HG02973 (cell line): ENCODE measurements around the gene ACTR3C.
"Not testable (repeated sequence)": the region's sequence is repeated elsewhere in the genome, so short reads cannot be mapped to it uniquely, and the experiment has no call there.

Experiments used
- ATAC-seq: cut with Tn5 transposase; IDR thresholded peaks from one replicate; pipeline ENCODE4 v1.9.1; 2021; ENCODE audit warnings: moderate library complexity; ENCODE audit not compliant: unreplicated experiment

The ACTR3C gene

GRCh38 chr7:150285849-150286754, 37.2 kb downstream of the ACTR3C start:
- ATAC-seq = not testable (repeated sequence)

DNA sequence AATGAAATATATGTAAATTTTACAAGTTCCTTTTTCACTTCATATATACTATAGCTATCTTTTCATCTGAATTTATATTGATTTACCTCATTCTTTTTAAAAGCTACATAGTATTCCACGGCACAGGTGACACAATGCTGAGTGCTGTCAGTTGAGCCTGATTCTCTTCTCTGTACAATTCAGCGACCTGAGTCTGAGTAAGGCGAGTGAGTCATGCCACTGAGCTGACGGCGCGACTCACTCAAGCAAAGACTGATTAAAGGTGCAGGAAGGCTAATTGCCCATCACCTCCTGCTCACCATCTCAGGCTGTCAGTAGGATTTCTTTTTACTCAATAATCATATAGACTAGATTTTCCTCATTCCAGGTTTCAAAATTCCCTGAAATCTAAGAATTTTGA, 39.7 kb downstream of the ACTR3C start:
- ATAC-seq = not testable (repeated sequence)

- ATAC-seq = not testable (repeated sequence)
These were observed 40.2 kb downstream of the ACTR3C start for GRCh38 chr7:150283111-150283510.

- not testable (repeated sequence) for ATAC-seq
These were observed 41.5 kb downstream of the ACTR3C start for GRCh38 chr7:150281681-150282403.

DNA sequence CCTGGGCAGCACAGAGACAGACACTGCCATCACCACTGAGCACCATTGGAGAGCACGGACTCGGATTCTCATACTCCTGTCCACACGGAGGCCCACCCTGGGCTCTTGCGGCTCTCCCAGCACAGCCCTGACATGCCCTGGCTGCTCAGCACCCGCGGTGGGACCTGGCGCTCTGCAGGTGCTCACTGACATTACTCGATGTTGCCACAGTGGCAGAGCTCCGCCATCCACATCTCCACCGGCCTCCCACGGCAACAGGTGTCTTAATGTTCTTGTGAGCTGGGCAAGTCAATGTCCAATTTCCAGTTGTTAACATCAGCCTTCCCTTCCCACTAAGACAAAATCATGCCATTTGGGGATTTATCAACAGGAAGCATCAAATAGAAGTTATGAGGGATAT, 45.0 kb downstream of the ACTR3C start:
- ATAC-seq = not testable (repeated sequence)

DNA sequence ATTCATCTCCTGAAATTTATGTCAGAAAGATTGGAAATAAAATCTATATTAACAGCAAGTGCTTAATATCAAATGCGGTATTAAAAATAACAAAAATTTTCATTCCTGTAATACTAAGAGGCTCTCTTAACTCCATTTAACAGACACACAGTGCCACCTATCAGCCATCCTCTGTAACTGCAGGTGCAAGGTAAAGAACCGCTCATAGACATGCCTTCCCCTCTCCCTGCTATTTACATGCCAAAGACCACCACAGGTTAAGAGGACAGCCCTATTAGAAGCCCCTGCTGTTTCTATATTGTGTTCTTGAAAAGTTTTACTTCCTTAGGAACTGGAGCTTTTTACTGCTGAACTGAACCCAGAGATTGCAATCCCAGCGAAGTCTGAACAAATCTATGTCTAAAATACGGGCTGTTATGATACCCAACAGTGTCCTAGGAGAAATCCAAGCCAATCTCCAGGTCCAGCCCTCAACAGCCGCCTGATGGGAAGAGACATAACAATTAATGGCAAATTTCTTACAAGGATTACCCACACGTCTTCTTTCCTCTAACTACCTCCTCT, 47.1 kb downstream of the ACTR3C start:
- ATAC-seq = not testable (repeated sequence)

GRCh38 chr7:150271898-150272297, 51.4 kb downstream of the ACTR3C start:
- not testable (repeated sequence) for ATAC-seq

- not testable (repeated sequence) for ATAC-seq
These were observed 53.1 kb downstream of the ACTR3C start for GRCh38 chr7:150270101-150270824.

DNA sequence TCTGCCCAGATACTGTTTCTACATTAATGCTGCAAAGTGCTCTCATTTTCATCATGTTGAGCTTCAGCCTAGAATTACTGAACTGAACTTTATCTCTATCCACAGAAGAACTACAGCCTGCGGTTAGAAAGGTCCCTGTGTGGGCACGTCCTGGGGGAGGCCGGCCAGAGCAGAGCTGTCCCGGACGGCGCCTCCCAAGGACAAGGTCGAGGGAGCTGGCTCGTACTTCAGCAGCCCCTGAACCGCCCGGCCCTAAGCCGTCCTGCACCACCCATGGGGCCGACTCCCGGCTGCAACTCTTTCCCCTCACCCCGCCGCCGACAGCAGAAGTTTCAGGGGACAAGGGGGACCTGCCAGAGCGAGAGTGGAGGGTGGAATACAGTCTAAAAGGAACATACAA, 54.5 kb downstream of the ACTR3C start:
- not testable (repeated sequence) for ATAC-seq

DNA sequence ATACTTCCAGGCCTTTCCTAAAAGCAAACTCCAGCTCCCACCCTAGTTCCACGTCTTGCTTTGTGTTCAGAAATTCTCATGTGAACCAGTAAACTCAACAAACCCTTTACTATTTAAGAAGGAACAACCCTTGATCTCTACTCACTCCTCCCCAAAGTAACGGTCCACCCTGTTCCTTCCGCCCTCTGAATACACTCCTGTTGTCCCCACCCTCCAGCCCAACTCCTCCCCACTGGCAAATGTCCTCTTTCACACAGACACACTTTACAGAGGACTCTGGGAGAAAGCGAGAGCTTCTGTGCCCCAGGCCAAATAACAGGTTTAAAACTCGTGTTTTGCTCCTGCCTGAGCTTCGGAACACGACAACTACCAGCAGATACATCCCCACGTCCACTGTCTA, 55.1 kb downstream of the ACTR3C start:
- ATAC-seq = not testable (repeated sequence)

- not testable (repeated sequence) for ATAC-seq
These were observed 56.2 kb downstream of the ACTR3C start for GRCh38 chr7:150266953-150267665.

DNA sequence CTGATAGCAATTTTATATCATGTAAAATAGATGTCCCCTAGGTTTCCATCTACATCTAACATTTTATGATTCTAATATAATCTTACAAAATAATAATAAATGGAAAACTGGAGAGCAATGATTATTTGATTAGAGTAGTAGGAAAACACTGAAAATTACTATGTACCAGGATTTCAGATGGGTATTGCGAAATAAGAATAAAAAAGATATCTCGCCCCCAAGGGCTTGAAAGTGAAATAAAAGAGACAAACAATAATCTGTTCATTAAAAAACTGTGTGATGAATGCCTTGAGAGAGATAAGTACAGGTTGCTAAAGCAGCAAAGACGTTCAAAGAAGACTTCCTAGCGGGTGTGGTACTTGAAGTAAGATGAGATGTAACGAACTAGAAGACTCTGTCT, 60.7 kb downstream of the ACTR3C start:
- ATAC-seq = not testable (repeated sequence)

- ATAC-seq = not testable (repeated sequence)
These were observed 75.6 kb downstream of the ACTR3C start for GRCh38 chr7:150247745-150248144.

DNA sequence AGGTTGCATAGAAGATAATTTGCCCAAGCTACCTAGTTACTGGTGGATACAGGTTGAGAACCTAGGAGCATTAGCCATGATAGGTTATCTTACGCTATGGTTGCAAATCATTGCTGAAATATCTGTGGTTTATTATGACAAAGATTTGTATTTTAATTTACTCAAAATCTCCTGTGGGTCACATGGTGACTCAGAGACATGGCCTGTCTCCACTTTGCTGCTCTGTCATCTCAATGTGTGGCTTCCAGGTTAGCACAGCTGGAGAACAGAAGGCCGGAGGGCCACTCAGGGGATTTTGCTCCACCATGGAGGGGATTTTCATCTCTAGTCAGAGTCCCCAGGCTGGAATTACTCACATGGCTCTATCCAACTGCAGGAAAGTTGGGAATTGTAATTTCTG, 78.1 kb downstream of the ACTR3C start:
- ATAC-seq = not testable (repeated sequence)

GRCh38 chr7:150242935-150243334, 80.4 kb downstream of the ACTR3C start:
- not testable (repeated sequence) for ATAC-seq

GRCh38 chr7:150225444-150225843, 97.9 kb downstream of the ACTR3C start:
- not testable (repeated sequence) for ATAC-seq

- not testable (repeated sequence) for ATAC-seq
These were observed 101.0 kb downstream of the ACTR3C start for GRCh38 chr7:150222083-150222972.

GRCh38 chr7:150220673-150221181, 102.6 kb downstream of the ACTR3C start:
- not testable (repeated sequence) for ATAC-seq
